K562 (cell line): ENCODE results near the gene CKS2. TPM values are rescaled to one million over a fixed set of nuclear protein-coding genes. Genes with fewer than 3 reads are reported as not detected.

Experiments
- ARHGAP35 ChIP-seq: fragments of 450-650 bp; IDR thresholded peaks from 2 replicates; pipeline ENCODE4 v1.6.1; 2018; ENCODE audit not compliant: partially characterized antibody
- ARID3B ChIP-seq: fragments of 250-450 bp; sonication (Bioruptor Pico); IDR thresholded peaks from 2 replicates; pipeline ENCODE4 v1.4.0; 2020; ENCODE audit warnings: borderline replicate concordance
- ATF3 ChIP-seq, 2 experiments: fragments of 450-650 bp in 1 of 2; sonication (generic) in 1 of 2; formaldehyde crosslinking in 1 of 2; IDR thresholded peaks in 1 of 2; conservative IDR thresholded peaks in 1 of 2; 2 replicates each; pipeline versions ENCODE4 v1.6.1 to v1.8.1; 2016 to 2023; ENCODE audit warnings: mild to moderate bottlenecking in 2 of 2, moderate library complexity in 2 of 2, inconsistent platforms in 1 of 2, missing genetic modification reagents in 1 of 2
- BCLAF1 ChIP-seq, 2 experiments: fragments of 450-650 bp in 1 of 2; IDR thresholded peaks; 2 replicates each; pipeline ENCODE4 v1.6.1; 2011 to 2017; ENCODE audit warnings: low read depth in 2 of 2, antibody characterized with exemption in 1 of 2, borderline replicate concordance in 1 of 2, low read length in 1 of 2, mild to moderate bottlenecking in 1 of 2, mixed read lengths in 1 of 2; ENCODE audit not compliant: control insufficient read depth in 1 of 2
- BHLHE40 ChIP-seq: IDR thresholded peaks from 2 replicates; pipeline ENCODE4 v1.6.1; 2011; ENCODE audit warnings: low read length, improper control_type of control experiment
- CTBP1 ChIP-seq: fragments of 450-650 bp; IDR thresholded peaks from 2 replicates; pipeline ENCODE4 v1.6.1; 2016; ENCODE audit warnings: borderline replicate concordance
- E2F6 ChIP-seq, 2 experiments: IDR thresholded peaks; 2 replicates each; pipeline ENCODE4 v1.6.1; 2011; ENCODE audit warnings: borderline replicate concordance in 1 of 2, control low read depth in 1 of 2, low read depth in 1 of 2, low read length in 1 of 2, mild to moderate bottlenecking in 1 of 2, mixed read lengths in 1 of 2, moderate library complexity in 1 of 2; ENCODE audit not compliant: insufficient read depth in 1 of 2, insufficient read length in 1 of 2, poor library complexity in 1 of 2, severe bottlenecking in 1 of 2; ENCODE audit errors: extremely low read depth in 1 of 2
- ELF2 ChIP-seq: fragments of 250-450 bp; sonication (Bioruptor Pico); IDR thresholded peaks from 2 replicates; pipeline ENCODE4 v1.5.0; 2021; ENCODE audit warnings: mild to moderate bottlenecking
- EWSR1 ChIP-seq: fragments of 450-650 bp; IDR thresholded peaks from 2 replicates; pipeline ENCODE4 v1.6.1; 2018; ENCODE audit warnings: borderline replicate concordance, mild to moderate bottlenecking, low read depth, moderate library complexity; ENCODE audit not compliant: partially characterized antibody
- HNRNPL ChIP-seq: fragments of 200-400 bp; formaldehyde crosslinking; IDR thresholded peaks from 2 replicates; pipeline ENCODE4 v1.6.1; 2017; ENCODE audit warnings: low read depth, mild to moderate bottlenecking, low read length
- NONO ChIP-seq, 2 experiments: fragments of 200-400 bp in 1 of 2; fragments of 450-650 bp in 1 of 2; formaldehyde crosslinking in 1 of 2; IDR thresholded peaks; 2 replicates each; pipeline ENCODE4 v1.6.1; 2017; ENCODE audit warnings: low read depth in 2 of 2, mild to moderate bottlenecking in 2 of 2, moderate library complexity in 2 of 2, low read length in 1 of 2
- NR1H2 ChIP-seq: sonication (generic); formaldehyde crosslinking; IDR thresholded peaks from 2 replicates; pipeline ENCODE4 v1.4.0; 2020; ENCODE audit warnings: mild to moderate bottlenecking, missing genetic modification reagents
- POLR2H ChIP-seq: IDR thresholded peaks from 2 replicates; pipeline ENCODE4 v1.6.1; 2016; ENCODE audit warnings: missing genetic modification characterization, low read depth, mild to moderate bottlenecking, control low read depth, missing compliant biosample characterization, moderate library complexity
- RFX1 ChIP-seq: fragments of 450-650 bp; IDR thresholded peaks from 2 replicates; pipeline ENCODE4 v1.6.1; 2016; ENCODE audit warnings: mild to moderate bottlenecking, moderate library complexity
- RNF2 ChIP-seq: sonication (generic); IDR thresholded peaks from 2 replicates; pipeline ENCODE4 v1.6.1; 2016
- TEAD1 ChIP-seq, 2 experiments: fragments of 450-650 bp in 1 of 2; sonication (generic) in 1 of 2; formaldehyde crosslinking; IDR thresholded peaks; 2 replicates each; pipeline versions ENCODE4 v1.4.0 to v1.8.0; 2020 to 2022; ENCODE audit warnings: mild to moderate bottlenecking in 2 of 2, missing genetic modification reagents in 1 of 2
- ZNF668 ChIP-seq: fragments of 250-450 bp; sonication (Bioruptor Pico); IDR thresholded peaks from 2 replicates; pipeline ENCODE4 v1.8.0; 2022; ENCODE audit warnings: mild to moderate bottlenecking, inconsistent platforms
- polyA plus RNA-seq, 8 experiments: library from polyadenylated mRNA; depleted of rRNA in 4 of 8; stranded (reverse) in 5 of 8; unstranded in 3 of 8; fragments of >200 nt; fragmentation: Nextera tagmentation in 2 of 8; fragmentation: Illumina TruSeq in 1 of 8; extraction: Ambion mirVana in 2 of 8; extraction: Trizol in 1 of 8; gene quantifications; 2 replicates each; pipeline versions ENCODE4 v1.2.1 to v1.2.3, GENCODE V29; 2011 to 2014; ENCODE audit warnings: inconsistent platforms in 1 of 8, missing spikeins in 1 of 8
- total RNA-seq, 7 experiments: library from RNA; depleted of rRNA in 6 of 7; stranded (reverse); fragments of >200 nt in 6 of 7; fragmentation: Illumina TruSeq in 2 of 7; extraction: Trizol in 2 of 7; gene quantifications; 2 replicates each; pipeline versions ENCODE4 v1.2.1 to v1.2.3, GENCODE V29; 2011 to 2021; ENCODE audit warnings: low replicate concordance in 1 of 7

The CKS2 gene
- total and polyA plus RNA-seq, 9 of the 15 experiments (the other 6 are each of a cell fraction or from before 2014, with no cell fraction given) = 123 to 941 (median 321) TPM

DNA sequence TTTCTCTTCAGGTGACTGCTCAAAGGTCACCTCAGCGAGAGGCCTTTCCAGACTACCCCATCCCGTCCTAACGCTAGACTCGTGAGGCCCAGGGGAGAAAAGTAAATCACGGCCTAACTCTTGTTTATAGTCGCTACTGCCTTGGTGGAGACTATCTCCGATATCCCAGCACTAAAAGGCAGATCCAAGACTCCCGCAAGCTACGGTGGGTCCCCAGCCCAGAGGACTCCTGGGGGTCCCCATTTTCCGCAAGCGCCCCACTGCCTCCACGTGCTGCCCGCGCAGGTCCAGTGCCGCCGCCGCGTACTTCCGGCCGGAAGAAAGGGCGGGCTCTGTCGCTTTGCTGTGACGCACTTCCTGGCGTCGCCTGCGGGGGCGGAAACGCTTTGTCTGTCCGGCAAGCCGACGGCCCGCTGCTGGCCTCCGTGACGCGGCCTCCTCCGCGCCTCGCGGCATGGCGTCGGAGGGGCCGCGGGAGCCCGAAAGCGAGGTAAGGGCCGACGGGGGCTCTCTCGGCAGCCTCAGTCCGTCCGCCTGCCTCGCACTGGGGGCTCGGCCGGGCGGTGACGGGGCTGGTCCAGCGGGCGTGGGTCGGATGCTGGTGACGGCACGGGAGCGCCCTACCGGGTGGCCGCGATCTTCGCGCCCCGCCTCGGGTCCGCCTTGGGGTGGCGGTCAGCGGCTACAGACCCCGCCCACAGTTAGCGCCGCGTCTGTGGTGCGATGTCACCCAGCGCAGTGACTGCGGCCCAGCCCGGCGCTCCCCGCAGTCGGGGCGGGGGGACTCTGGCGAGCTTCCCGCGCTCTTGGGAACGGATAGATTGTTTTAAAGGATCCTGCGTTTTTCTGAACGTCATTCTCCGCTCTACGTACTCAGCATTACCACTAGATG lies 7.4 kb downstream of the CKS2 start, which contains the start of gene SECISBP2 (continued):
- peak; percentile 73 for TF ChIP-seq BHLHE40
- TF ChIP-seq E2F6 (IDR thresholded peaks at IDR 0.05; ENCODE audit: borderline replicate concordance in 1 of 2, extremely low read depth in 1 of 2, insufficient read depth in 1 of 2, insufficient read length in 1 of 2, low read depth in 1 of 2, low read length in 1 of 2, poor library complexity in 1 of 2, severe bottlenecking in 1 of 2) = peak; percentile 90 to 95
- TF ChIP-seq EWSR1 = peak; percentile 44
- peak; percentile 84 for TF ChIP-seq CTBP1
- TF ChIP-seq ARHGAP35 = no peak
- TF ChIP-seq HNRNPL = 0 out of 2 replicates have a peak, but pooled peaks have one; percentile 27
- TF ChIP-seq RFX1 = no peak
- TF ChIP-seq NR1H2 (CRISPR knock-in tag) = no peak
- peak; percentile 46; the same call in 1 of the 2 replicates for TF ChIP-seq RNF2
- no peak for TF ChIP-seq ARID3B (CRISPR knock-in tag)
- TF ChIP-seq ELF2 (CRISPR knock-in tag) = peak; percentile 96
- TF ChIP-seq ZNF668 (CRISPR knock-in tag) = no peak
- TF ChIP-seq NONO (IDR thresholded peaks at IDR 0.05; ENCODE audit: low read depth in 2 of 2, low read length in 1 of 2) = peak; percentile 26 to 90; a peak in 3 of 4 replicates
- peak; percentile 80 for TF ChIP-seq POLR2H
- TF ChIP-seq ATF3 (IDR thresholded peaks at IDR 0.05) = no peak; the same call in 1 of the 2 replicates
- peak; percentile 85 for TF ChIP-seq ATF3 (CRISPR knock-in tag; conservative IDR thresholded peaks at IDR 0.05)
- 0 out of 4 replicates have a peak, but pooled peaks of 1 of the 2 experiments have one; percentile 54 for TF ChIP-seq BCLAF1 (IDR thresholded peaks at IDR 0.05; ENCODE audit: borderline replicate concordance in 1 of 2, control insufficient read depth in 1 of 2, low read depth in 2 of 2, low read length in 1 of 2)
- TF ChIP-seq TEAD1 (CRISPR knock-in tag; IDR thresholded peaks at IDR 0.05) = peak; percentile 25 to 67; a peak in 1 of 4 replicates
